ENCODE results near the gene LRRC71. TPM values are rescaled to one million over a fixed set of nuclear protein-coding genes. Genes with fewer than 3 reads are reported as not detected.

Gene LRRC71
- total RNA-seq, 1 experiment from 2014 or later, result not detected

- Mint-ChIP-seq H3K4me3 (ENCODE audit: unreplicated experiment) (no peak overlapping the region), H3K27me3 (ENCODE audit: insufficient read depth, unreplicated experiment) (no peaks in the 10 kb centered on the region), H3K36me3 (ENCODE audit: insufficient read depth, unreplicated experiment) (peaks cover 46% of the 10 kb centered on the region), H3K9me3 (ENCODE audit: unreplicated experiment) (no peaks in the 10 kb centered on the region), H3K27ac (ENCODE audit: unreplicated experiment) (no peak overlapping the region), H3K4me1 (ENCODE audit: low read depth, unreplicated experiment) (peaks cover 13% of the 10 kb centered on the region)
- H3K4me3 ChIP-seq (ENCODE audit: low read depth, low read length), result no peak overlapping the region
- no peak for TF ChIP-seq CTCF (IDR thresholded peaks at IDR 0.05; ENCODE audit: insufficient read depth in 1 of 2, low read depth in 1 of 2, low read length in 1 of 2, severe bottlenecking in 1 of 2, unreplicated experiment in 1 of 2)
- peaks cover 1% of the 10 kb centered on the region; the same call in 1 of the 2 replicates for H3K36me3 ChIP-seq (ENCODE audit: control insufficient read depth, insufficient read depth, low read length)
- no peaks in the 10 kb centered on the region for H3K9me3 ChIP-seq
- ChIA-PET CTCF (no interaction called here), POLR2A (no interaction called here)
- H3K4me1 ChIP-seq, result peaks cover 25% of the 10 kb centered on the region
- DNase-seq, result no peak
- H3K27me3 ChIP-seq (replicated peaks; ENCODE audit: control insufficient read depth, insufficient read depth, low read length), result no peaks in the 10 kb centered on the region
- intact Hi-C loops (cut with micrococcal nuclease; ENCODE audit: unreplicated experiment), result no loop called here
- no TSS peak for BruUV-seq (replicated peaks)
Measured at GRCh38 chr1:156973417-156973816, 53.0 kb downstream of the LRRC71 start.

GRCh38 chr1:156975084-156975483 lies 54.7 kb downstream of the LRRC71 start:
- H3K9me3 ChIP-seq, result no peaks in the 10 kb centered on the region
- intact Hi-C loops (cut with micrococcal nuclease; ENCODE audit: unreplicated experiment), result no loop called here
- H3K4me3 Mint-ChIP-seq (ENCODE audit: unreplicated experiment), result no peak overlapping the region
- no peak overlapping the region for H3K4me3 ChIP-seq (ENCODE audit: low read depth, low read length)
- no peak for DNase-seq
- H3K4me1 ChIP-seq, result peaks cover 9% of the 10 kb centered on the region
- POLR2A ChIA-PET, result no interaction called here
- no peaks in the 10 kb centered on the region for H3K9me3 Mint-ChIP-seq (ENCODE audit: unreplicated experiment)
- peaks cover 1% of the 10 kb centered on the region for H3K36me3 ChIP-seq (ENCODE audit: control insufficient read depth, insufficient read depth, low read length)
- no peak overlapping the region for H3K27ac Mint-ChIP-seq (ENCODE audit: unreplicated experiment)
- CTCF ChIA-PET, result no interaction called here
- H3K36me3 Mint-ChIP-seq (ENCODE audit: insufficient read depth, unreplicated experiment), result peaks cover 53% of the 10 kb centered on the region
- H3K27me3 ChIP-seq (replicated peaks; ENCODE audit: control insufficient read depth, insufficient read depth, low read length), result no peaks in the 10 kb centered on the region
- no peaks in the 10 kb centered on the region for H3K27me3 Mint-ChIP-seq (ENCODE audit: insufficient read depth, unreplicated experiment)
- no TSS peak for BruUV-seq (replicated peaks)
- no peak for TF ChIP-seq CTCF (IDR thresholded peaks at IDR 0.05; ENCODE audit: insufficient read depth in 1 of 2, low read depth in 1 of 2, low read length in 1 of 2, severe bottlenecking in 1 of 2, unreplicated experiment in 1 of 2)
- H3K4me1 Mint-ChIP-seq (ENCODE audit: low read depth, unreplicated experiment), result no peaks in the 10 kb centered on the region

GRCh38 chr1:156980551-156980950 lies 60.1 kb downstream of the LRRC71 start:
- TF ChIP-seq CTCF (IDR thresholded peaks at IDR 0.05; ENCODE audit: insufficient read depth in 1 of 2, low read depth in 1 of 2, low read length in 1 of 2, severe bottlenecking in 1 of 2, unreplicated experiment in 1 of 2), result no peak
- no peak for DNase-seq
- intact Hi-C loops (cut with micrococcal nuclease; ENCODE audit: unreplicated experiment), result no loop called here
- Mint-ChIP-seq H3K4me1 (ENCODE audit: low read depth, unreplicated experiment) (no peaks in the 10 kb centered on the region), H3K4me3 (ENCODE audit: unreplicated experiment) (no peak overlapping the region), H3K36me3 (ENCODE audit: insufficient read depth, unreplicated experiment) (peaks cover 52% of the 10 kb centered on the region), H3K27ac (ENCODE audit: unreplicated experiment) (no peak overlapping the region), H3K27me3 (ENCODE audit: insufficient read depth, unreplicated experiment) (no peaks in the 10 kb centered on the region), H3K9me3 (ENCODE audit: unreplicated experiment) (no peaks in the 10 kb centered on the region)
- CTCF ChIA-PET, result no interaction called here
- POLR2A ChIA-PET, result no interaction called here
- H3K27me3 ChIP-seq (replicated peaks; ENCODE audit: control insufficient read depth, insufficient read depth, low read length), result no peaks in the 10 kb centered on the region
- H3K4me1 ChIP-seq, result no peaks in the 10 kb centered on the region
- H3K9me3 ChIP-seq, result no peaks in the 10 kb centered on the region
- no TSS peak for BruUV-seq (replicated peaks)
- no peak overlapping the region for H3K4me3 ChIP-seq (ENCODE audit: low read depth, low read length)
- H3K36me3 ChIP-seq (ENCODE audit: control insufficient read depth, insufficient read depth, low read length), result peaks cover 3% of the 10 kb centered on the region

Small RNAs within 50 kb of the gene (microRNA-seq; reads per million reads assigned to microRNA genes)
- gene MIR765, result 1.5 reads per million

Other genes with a start within 250 kb of the LRRC71 start
- gene NES, start 243.2 kb upstream of the LRRC71 start, total RNA-seq (2022), result 18.0 and 22.7 TPM in 2 replicates
- 27.1 and 30.6 TPM in 2 replicates for gene CRABP2, start 215.0 kb upstream of the LRRC71 start, total RNA-seq (2022)
- gene METTL25B, start 192.2 kb upstream of the LRRC71 start, total RNA-seq (2022), result 26.6 and 27.6 TPM in 2 replicates
- 42.3 and 44.1 TPM in 2 replicates for gene ISG20L2, start 191.9 kb upstream of the LRRC71 start, total RNA-seq (2022)
- gene MRPL24, start 179.5 kb upstream of the LRRC71 start, total RNA-seq (2022), result 52.6 and 54.2 TPM in 2 replicates
- 414 and 431 TPM in 2 replicates for gene HDGF, start 169.0 kb upstream of the LRRC71 start, total RNA-seq (2022)
- gene PRCC, start 153.1 kb upstream of the LRRC71 start, total RNA-seq (2022), result 94.4 and 101 TPM in 2 replicates
- gene SH2D2A, start 103.8 kb upstream of the LRRC71 start, total RNA-seq (2022), result 5.5 and 6.5 TPM in 2 replicates
- gene INSRR, start 61.5 kb upstream of the LRRC71 start, total RNA-seq (2022), result not detected in 2 replicates
- gene NTRK1, start 59.8 kb upstream of the LRRC71 start, total RNA-seq (2022), result not detected in 2 replicates
- gene PEAR1, start 26.9 kb upstream of the LRRC71 start, total RNA-seq (2022), result 0.18 and 0.39 TPM in 2 replicates
- gene ARHGEF11, start 125.1 kb downstream of the LRRC71 start, total RNA-seq (2022), result 45.5 and 47.3 TPM in 2 replicates
- gene ETV3L, start 179.2 kb downstream of the LRRC71 start, total RNA-seq (2022), result not detected in 2 replicates
- 25.8 and 27.5 TPM in 2 replicates for gene ETV3, start 217.8 kb downstream of the LRRC71 start, total RNA-seq (2022)

Data from Caco-2 (cell line).